ENCODE measurements around the gene R3HDM2.
"Not testable (repeated sequence)": the region's sequence is repeated elsewhere in the genome, so short reads cannot be mapped to it uniquely, and the experiment has no call there.

R3HDM2 gene

GRCh38 chr12:57452181-57452936, 21.5 kb upstream of the R3HDM2 start:
- DNase-seq, result no peak

- DNase-seq, result no peak
Observed at GRCh38 chr12:57451233-57451778, 20.5 kb upstream of the R3HDM2 start.

DNA sequence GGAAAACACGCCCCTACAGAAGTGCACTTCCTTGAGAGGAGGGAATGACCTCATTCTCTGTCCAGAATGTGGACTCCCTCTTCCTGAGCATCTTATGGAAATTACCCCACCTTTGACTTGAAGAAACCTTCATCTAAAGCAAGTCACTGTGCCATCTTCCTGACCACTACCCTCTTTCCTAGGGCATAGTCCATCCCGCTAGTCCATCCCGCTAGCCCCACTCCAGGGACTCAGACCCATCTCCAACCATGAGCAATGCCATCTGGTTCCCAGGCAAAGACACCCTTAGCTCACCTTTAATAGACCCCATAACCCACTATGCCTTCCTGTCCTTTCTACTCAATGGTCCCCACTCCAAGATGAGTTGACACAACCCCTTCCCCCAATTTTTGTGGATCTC, 19.2 kb upstream of the R3HDM2 start:
- no peak for DNase-seq

DNA sequence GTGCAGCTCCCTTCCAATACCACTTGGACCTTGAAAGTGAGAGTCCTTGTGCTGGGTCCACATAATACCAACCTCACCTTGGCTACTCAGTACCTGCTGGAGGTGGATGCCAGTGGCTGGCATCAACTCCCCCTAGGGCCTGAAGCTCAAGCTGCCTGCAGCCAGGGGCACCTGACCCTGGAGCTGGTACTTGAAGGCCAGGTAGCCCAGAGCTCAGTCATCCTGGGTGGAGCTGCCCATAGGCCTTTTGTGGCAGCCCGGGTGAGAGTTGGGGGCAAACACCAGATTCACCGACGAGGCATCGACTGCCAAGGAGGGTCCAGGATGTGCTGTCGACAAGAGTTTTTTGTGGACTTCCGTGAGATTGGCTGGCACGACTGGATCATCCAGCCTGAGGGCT, 18.5 kb upstream of the R3HDM2 start:
- DNase-seq, result no peak

DNA sequence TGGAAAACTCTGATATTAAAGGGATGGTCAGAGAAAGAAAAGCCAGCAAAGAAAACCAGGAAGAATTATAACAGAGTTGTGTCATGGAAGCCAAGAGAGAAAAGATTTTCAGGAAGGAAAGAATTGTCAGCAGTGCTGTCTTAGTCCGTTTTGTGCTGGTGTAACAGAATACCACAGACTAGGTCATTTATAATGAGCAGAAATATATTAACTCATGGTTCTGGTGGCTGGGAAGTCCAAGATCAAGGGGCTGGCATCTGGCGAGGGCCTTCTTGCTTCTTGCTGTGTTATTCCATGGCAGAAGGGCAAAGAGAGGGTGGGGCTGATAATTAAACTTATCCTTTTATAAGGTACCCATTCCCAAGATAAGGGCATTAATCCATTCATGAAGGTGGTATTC, 17.8 kb upstream of the R3HDM2 start:
- no peak for DNase-seq

- DNase-seq, result no peak
Observed at GRCh38 chr12:57446292-57446960, 15.6 kb upstream of the R3HDM2 start.

DNA sequence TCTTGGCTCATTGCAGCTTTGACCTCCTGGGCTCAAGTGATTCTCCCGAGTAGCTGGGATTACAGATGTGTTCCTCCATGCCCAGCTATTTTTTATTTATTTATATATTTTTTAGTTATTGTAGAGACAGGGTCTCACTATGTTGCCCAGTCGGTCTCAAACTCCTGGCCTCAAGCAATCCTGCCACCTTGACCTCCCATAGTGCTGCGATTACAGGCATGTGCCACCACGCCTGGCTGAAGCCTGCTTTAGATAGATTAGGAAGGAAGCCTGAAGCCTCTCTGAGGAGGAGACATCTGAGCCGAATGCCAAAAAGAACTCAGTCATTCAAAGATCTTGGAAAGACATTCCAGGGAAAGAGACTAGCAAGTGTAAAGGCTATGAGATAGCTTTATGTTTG, 13.9 kb upstream of the R3HDM2 start:
- no peak for DNase-seq

DNA sequence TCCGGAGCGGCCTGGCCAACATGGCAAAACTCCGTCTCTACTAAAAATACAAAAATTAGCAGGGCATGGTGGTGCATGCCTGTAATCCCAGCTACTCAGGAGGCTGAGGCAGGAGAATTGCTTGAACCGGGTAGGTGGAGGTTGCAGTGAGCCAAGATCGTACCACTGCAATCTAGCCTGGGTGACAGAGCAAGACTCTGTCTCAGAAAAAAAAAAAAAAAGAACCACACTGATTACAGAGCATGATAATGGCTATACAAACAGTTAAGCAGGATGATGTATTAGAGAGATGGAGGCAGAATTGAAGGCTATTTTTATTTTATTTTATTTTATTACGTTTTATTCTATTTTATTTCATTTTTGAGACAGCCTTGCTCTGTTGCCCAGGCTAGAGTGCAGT, 13.5 kb upstream of the R3HDM2 start:
- DNase-seq, result not testable (repeated sequence)

GRCh38 chr12:57441846-57442427, 11.1 kb upstream of the R3HDM2 start:
- DNase-seq, result no peak

- DNase-seq, result not testable (repeated sequence)
Observed at GRCh38 chr12:57441393-57441792, 10.6 kb upstream of the R3HDM2 start.

GRCh38 chr12:57439762-57440266, 9.0 kb upstream of the R3HDM2 start:
- no peak for DNase-seq

GRCh38 chr12:57438400-57438799, 7.6 kb upstream of the R3HDM2 start:
- no peak for DNase-seq

DNA sequence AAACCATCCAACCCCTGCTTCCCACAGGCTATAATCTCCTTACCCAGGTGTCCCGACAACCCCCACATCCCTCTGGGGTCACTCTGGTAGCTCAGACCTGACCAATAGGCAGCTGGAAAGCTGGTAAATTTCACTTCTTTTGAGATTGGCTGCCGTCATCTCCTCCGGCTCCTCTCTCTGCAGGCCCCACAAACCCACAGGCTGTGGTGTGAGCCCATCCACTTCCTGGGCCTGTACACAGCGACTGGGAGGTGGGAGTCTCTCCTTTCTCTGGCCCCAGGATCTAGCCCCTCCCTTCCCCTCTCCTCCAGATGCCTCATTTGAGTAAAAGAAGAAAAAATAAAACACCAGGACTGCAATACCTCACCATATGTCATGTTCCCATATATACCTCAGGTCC, 4.5 kb upstream of the R3HDM2 start:
- no peak for DNase-seq

DNA sequence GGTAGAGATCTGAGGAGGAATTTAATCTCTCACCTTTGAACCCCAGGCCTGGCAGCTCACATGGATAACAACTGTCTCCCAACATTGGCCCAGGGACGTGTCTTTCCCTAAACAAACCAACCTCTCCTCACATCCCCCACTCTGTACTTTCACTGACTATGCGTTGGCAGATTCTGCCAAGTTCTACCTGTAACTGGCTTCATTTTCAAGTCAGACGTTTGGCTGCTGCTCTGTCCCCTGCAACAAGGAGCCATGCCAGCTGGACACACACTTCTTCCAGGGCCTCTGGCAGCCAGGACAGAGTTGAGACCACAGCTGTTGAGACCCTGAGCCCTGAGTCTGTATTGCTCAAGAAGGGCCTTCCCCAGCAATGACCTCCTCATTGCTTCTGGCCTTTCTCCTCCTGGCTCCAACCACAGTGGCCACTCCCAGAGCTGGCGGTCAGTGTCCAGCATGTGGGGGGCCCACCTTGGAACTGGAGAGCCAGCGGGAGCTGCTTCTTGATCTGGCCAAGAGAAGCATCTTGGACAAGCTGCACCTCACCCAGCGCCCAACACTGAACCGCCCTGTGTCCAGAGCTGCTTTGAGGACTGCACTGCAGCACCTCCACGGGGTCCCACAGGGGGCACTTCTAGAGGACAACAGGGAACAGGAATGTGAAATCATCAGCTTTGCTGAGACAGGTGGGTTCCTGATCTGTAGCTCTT, 3.8 kb upstream of the R3HDM2 start, which contains the start of gene INHBC:
Gene INHBC, plus strand, starts transcription at position 268 of the 707 bp plus-strand sequence. Its CDS starts 103 bp downstream, at position 371.
- DNase-seq, result no peak

GRCh38 chr12:57433370-57433769, 2.5 kb upstream of the R3HDM2 start:
- no peak for DNase-seq

DNA sequence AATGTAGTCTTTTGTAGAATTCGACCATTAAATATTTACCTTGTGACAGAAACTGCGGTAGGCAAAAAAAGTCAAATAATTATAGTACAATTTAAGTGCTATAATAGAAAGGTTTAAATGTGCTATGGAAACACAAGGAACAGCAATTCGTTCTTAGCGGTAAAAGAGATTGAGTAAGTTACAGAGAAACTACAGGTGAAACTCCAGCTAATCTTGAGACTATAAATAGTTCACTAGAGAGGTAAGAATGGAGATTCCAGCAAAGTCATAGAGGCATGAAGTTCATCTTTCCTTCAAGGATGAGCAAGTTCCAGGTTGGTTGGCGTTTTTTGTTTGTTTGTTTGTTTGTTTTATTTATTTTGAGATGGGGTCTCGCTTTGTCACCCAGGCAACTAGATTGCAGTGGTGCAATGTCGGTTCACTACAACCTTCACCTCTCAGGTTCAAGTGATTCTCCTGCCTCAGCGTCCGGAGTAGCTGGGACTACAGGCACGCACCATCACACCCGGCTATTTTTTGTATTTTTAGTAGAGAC, 878 bp upstream of the R3HDM2 start:
- DNase-seq, result no peak

DNA sequence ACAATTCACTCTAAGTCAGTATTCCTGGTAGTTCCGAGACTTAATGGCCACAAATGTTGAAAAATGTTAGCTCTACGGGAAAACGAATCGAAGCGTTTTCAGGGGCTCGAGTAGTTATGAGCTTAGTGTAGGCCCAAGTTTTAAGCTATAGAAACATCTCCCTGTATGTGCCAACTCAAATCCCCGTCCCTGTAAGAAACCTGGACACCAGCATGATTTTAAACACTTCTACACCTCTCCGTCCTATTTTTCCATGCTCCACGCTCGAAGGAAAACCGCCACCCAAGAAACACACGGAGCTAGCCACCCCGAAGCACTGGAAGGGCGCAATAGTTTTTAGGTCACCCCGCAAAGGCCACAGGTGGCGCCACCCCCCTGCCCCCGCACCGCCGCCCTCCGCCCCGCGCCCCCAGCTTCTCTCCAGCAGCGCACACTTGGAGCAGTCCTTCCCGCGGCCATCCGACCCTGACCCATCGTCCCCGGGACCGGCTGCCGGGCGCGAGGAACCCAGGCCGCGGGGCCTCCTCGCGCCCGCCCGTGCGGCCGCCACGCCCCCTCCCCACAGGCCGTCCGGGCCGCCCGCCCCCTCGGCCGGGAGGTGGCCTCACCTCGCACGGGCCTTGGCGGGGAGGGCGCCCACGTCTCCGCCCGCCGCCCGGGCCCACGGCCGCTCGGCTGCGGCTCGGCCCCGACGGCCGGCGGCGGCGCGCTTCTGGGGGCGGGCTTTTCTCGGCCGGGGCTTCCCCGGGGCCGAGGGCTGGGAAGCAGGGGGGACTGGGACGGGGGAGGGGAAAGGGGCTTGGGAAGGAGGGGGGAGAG, 522 bp downstream of the R3HDM2 start:
- peak; percentile 55 for DNase-seq

DNA sequence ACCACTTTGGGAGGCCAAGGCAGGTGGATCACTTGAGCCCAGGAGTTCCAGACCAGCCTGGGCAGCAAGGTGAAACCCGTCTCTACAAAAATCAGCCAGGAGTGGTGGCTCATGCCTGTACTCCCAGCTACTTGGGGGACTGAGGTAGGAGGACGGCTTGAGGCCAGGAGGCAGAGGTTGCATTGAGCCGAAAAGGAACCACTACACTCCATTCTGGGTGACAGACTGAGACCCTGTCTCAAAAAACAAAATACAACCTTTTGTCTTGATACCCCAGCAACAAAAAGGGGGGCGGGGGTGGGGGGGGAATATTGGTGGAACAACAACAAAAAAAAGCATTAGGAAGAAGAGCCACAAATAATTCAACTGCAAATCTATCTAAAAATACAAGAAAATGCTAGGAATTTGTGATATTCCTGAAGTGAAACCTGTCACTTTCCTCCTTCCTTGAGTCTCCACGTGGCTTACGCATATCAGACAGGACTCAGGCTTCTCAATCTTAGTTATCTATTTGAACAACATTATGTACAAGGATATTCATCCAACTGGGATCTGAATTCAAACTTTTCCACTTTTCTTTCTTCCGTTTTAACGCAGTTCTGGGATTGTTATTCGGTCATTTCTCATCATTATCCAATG, 1.3 kb downstream of the R3HDM2 start:
- peak; percentile 9 for DNase-seq

DNA sequence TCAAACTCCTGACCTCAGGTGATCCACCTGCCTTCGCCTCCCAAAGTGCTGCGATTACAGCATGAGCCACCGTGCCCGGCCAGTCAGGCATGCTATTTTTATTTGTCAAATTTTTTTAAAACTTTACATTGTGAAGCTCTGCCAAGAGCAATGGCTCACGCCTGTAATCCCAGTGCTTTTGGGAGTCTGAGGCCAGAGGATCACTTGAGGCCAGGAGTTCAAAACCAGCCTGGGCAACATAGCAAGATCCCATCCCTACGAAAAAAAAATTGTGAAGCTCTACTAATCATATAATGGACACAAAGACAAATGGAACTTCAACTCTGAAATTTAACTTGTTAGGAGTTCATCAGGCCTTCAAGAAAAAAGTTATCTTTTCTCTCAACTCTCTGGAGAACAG, 1.9 kb downstream of the R3HDM2 start:
- no peak for DNase-seq

- DNase-seq, result not testable (repeated sequence)
Observed at GRCh38 chr12:57426948-57427347, 3.9 kb downstream of the R3HDM2 start.

- DNase-seq, result no peak
Observed at GRCh38 chr12:57420482-57420881, 10.4 kb downstream of the R3HDM2 start.
